GM21423 (cell line): ENCODE data around the gene SCGB1C2.
"Not testable (repeated sequence)": the region's sequence is repeated elsewhere in the genome, so short reads cannot be mapped to it uniquely, and the experiment has no call there.

Experiments
- ATAC-seq: cut with Tn5 transposase; IDR thresholded peaks from one replicate; pipeline ENCODE4 v1.9.1; 2021; ENCODE audit warnings: mild to moderate bottlenecking, moderate library complexity; ENCODE audit not compliant: unreplicated experiment

The SCGB1C2 gene

DNA sequence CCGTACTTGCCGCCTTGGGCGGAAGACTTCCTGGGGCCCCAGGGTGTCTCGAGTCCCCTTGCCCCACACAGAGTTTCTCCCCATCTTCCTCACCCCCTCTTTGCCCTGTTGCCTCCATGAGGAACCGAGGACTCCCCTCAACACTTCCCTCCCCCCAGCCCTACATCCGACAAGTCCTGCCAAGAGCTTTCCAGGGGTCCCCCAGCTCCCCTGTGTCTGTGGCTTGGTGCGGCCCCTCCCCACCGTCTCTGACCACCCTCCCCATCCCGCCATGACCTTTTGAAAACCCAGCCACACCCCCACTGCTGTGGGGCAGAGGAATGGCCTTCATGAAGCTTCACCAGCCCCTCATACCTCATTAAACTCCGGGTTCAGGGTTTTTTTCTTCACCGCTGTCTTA lies 11.4 kb downstream of the SCGB1C2 start:
- ATAC-seq: no peak

GRCh38 chr17:149231-149630 lies 11.9 kb downstream of the SCGB1C2 start:
- no peak for ATAC-seq

GRCh38 chr17:149897-150584 lies 12.7 kb downstream of the SCGB1C2 start:
- no peak for ATAC-seq

DNA sequence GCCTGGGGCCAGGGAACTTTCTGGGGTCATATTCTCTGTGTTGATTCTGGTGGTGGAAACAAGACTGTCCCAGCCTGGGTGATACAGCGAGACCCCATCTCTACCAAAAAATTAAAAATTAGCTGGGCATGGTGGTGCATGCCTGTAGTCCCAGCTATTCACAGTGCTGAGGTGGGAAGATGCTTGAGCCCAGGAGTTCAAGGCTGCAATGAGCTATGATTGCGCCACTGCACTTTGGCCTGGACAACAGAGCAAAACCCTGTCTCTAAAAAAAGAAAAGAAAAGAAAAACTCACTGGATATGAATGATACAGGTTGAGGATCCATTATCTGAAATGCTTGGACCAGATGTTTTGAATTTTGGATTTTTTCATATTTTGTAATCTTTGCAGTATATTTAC lies 13.6 kb downstream of the SCGB1C2 start:
- no peak for ATAC-seq

- ATAC-seq: no peak
Measured at GRCh38 chr17:151886-152859, 14.8 kb downstream of the SCGB1C2 start.

- ATAC-seq: no peak
Measured at GRCh38 chr17:152860-153420, 15.6 kb downstream of the SCGB1C2 start.

DNA sequence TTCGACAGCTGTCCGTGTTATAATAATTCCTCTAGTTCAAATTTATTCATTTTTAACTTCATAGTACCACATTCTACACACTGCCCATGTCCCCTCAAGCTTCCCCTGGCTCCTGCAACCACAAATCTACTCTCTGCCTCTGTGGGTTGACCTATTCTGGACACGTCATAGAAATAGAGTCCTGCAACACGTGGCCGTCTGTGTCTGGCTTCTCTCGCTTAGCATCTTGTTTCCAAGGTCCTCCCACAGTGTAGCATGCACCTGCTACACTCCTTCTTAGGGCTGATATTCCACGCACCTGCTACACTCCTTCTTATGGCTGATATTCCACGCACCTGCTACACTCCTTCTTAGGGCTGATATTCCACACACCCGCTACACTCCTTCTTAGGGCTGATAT lies 16.5 kb downstream of the SCGB1C2 start:
- ATAC-seq: no peak

DNA sequence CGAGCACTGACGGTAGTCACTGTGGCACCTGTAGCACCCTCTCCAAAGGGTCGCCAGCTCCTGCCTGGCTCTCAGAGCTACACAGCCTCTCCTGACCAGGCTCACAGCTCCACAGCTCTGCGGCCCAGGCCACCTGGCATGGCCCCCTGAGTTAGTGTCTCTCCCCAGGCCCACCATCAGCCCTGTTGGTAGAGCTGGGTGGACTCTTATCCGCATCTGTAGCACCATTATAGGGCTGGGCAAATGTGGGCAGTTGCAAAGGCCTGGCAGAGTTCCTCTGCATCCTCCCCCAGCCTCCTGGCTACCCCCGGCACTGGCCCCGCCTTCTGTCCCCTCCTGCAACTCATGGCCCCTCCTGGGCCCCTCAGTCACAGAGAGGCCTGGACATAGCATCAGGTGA lies 18.2 kb downstream of the SCGB1C2 start:
- ATAC-seq: no peak

GRCh38 chr17:156094-156621 lies 18.8 kb downstream of the SCGB1C2 start:
- ATAC-seq: no peak

- no peak for ATAC-seq
Measured at GRCh38 chr17:156946-157345, 19.6 kb downstream of the SCGB1C2 start.

DNA sequence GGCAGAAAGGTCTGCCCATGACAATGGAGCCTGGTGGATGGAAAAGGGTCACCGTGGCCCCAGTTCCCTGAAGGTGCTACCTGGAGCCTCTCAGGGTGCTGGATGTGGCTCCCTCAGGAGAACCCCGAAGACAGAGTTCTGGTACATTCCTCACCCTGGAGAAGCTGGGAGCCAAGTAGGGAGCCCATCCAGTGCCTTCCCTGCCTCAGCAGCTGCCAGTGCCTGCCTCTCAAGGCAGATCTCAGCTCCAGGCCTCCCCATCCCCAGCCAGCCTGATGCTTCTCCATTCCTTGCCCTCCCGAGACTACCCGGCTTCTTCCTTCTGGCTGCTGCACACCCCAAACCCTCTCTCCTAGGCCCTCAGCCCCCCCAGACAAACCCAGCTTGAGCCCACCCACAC lies 20.5 kb downstream of the SCGB1C2 start:
- ATAC-seq: no peak

- no peak for ATAC-seq
Measured at GRCh38 chr17:158379-158778, 21.0 kb downstream of the SCGB1C2 start.

DNA sequence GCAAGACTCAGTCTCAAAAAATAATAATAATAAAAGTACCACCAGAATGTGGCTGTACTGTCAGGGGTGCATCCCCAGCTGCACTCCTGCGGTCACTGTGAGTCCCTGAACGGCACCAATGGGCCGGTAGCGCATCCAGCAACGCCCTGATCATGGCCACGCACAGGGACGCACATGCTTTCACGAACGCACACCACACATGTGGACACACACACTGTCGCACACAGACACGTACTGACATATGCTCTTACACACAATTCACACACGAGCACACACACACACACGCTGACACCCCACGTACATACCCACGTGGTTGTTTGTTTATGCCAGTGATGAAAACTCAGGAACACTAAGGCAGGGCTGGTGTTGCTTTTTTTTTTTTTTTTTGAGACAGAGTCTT lies 22.2 kb downstream of the SCGB1C2 start:
- ATAC-seq: no peak

DNA sequence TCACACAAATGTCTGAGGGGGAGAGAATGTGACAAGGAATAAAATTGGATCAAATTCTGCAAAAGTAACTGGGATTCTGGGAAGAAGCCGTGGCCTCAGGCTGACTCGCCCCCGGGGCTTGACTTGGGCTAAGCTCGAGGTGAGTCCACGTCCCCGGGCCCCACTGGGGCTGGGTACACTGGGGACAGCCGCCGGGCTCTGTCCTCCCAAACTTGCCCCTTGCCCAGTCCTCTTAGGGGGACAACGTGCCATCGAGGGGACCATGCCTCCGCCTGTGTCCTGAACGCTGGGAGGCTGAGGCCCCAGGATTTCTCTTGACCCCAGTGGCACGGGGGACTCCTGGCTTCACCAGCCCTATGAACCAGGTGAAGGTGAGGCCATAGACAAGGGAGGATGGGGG lies 23.0 kb downstream of the SCGB1C2 start:
- no peak for ATAC-seq

- ATAC-seq: no peak
Measured at GRCh38 chr17:161481-161880, 24.1 kb downstream of the SCGB1C2 start.

DNA sequence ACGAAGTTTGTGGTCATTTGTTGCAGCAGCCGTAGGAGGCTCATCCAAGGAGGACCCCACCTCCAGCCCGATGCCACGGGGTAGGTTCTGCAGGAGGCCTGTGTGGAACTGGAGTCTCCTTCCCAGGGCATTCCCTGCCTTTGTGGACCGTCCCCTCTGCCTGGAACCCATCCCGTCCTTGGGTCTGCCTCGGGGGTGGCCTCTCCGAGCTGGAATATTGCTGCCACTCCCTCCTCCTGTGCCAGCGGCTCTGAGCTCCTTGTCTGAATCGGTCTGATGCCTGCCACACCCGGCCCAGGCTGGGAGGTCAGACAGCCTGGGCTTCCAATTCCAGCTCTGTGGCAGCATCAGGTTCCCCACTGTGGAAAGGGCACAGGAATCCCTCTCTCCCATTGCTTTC lies 25.3 kb downstream of the SCGB1C2 start:
- no peak for ATAC-seq

DNA sequence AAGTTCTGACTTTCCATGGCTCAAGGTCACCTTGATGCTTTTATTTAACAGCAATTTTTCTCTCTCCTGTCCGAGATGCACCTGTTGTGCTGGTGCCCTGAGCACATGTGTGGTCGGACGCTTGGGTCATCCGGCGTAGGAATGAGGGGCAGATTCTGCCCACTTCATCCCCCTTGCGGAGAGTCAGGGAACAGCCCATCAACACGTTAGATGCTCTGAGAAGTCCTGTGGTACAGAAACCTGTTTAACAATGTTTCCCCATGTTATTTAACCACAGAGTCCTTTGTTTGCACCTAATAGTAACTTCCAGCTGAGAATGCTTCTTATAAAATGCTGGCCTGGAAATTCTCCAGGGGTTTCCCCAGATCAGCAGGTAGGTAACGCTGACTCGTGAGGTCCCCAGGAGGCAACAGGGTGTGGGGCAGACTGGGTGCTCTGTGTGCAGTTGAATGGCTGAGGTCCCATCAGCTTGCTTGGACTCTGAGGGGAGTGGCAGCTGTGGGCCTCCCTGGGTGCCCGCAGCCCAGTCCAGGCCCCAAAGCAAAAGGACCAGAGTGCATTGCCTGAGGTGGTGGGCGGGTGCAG lies 26.2 kb downstream of the SCGB1C2 start:
- no peak for ATAC-seq

- ATAC-seq: no peak
Measured at GRCh38 chr17:164303-165235, 27.2 kb downstream of the SCGB1C2 start.

DNA sequence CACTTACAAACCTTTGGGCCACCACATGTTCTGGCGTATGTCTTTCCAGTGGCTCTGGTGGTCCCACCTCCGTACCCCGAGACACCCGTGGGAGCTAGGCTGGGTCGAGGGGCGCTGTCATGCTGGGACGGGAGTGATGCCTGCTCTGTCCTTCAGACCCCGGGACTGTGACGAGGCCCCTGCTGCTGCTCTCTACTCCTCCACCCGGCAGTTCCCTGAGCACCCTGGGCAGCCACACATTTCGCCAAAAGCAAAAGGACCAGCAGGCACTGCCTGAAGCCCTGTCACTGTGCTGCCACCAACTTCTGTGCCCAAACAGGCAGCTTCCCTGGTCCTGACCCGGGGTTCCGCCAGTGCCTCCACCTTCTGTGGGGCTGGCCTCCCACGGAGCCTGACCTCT lies 28.6 kb downstream of the SCGB1C2 start:
- ATAC-seq: no peak

DNA sequence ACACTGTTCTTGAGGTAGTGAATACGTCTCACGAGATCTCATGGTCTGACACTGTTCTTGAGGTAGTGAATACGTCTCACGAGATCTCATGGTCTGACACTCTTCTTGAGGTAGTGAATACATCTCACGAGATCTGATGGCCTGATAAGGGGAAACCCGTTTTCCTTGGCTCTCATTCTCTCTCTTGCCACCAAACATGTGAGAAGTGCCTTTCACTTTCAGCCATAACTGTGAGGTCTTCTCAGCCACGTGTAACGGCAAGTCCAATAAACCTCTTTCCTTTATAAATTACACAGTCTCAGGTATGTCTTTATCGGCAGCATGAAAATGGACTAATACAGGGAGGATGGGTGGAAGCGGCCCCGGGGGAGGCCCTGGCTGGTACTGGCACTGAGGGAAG lies 31.2 kb downstream of the SCGB1C2 start:
- not testable (repeated sequence) for ATAC-seq
